Stimulated activated CD4-positive, alpha-beta T cell treated with anti-CD3 and anti-CD28 coated beads, Interleukin-15, amount 100 ng/mL, for 1 hour (primary cell): ENCODE measurements around the gene CEP104.
"Not testable (repeated sequence)": the region's sequence is repeated elsewhere in the genome, so short reads cannot be mapped to it uniquely, and the experiment has no call there.

Experiments used
- DNase-seq, 2 donors: peaks; one replicate each; pipeline ENCODE4 v3.0.0-alpha.2; 2020; ENCODE audit warnings: low read depth in 1 of 2, low spot score in 1 of 2

CEP104 gene

GRCh38 chr1:3828391-3828790 is 28.6 kb downstream of the CEP104 start:
- DNase-seq = no peak

- DNase-seq = no peak
These were observed 29.2 kb downstream of the CEP104 start for GRCh38 chr1:3827813-3828307.

- DNase-seq = no peak
These were observed 31.7 kb downstream of the CEP104 start for GRCh38 chr1:3825356-3825755.

- no peak for DNase-seq
These were observed 32.4 kb downstream of the CEP104 start for GRCh38 chr1:3824650-3825049.

DNA sequence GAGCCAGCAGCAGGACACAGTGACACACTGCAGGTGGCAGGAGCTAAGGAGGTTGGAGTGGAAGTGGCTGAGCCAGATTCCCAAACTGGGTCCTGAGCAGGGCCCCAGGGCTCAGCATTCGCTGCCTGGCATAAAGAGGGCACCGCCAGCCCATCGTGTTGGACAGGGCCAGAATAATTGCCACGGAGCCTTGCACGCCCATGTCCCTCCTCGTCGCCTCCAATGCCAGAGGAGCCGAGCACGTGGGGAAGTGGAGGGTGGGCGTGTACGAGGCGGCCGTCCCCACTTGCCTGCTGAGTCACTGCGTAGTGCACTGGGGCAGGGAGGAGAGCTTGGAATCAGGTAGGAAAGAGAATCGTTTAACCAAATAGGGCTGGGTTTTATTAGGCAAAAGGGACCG is 34.6 kb downstream of the CEP104 start:
- DNase-seq = no peak

GRCh38 chr1:3821908-3822307 is 35.1 kb downstream of the CEP104 start:
- DNase-seq = no peak

- DNase-seq = no peak
These were observed 35.6 kb downstream of the CEP104 start for GRCh38 chr1:3821447-3821846.

DNA sequence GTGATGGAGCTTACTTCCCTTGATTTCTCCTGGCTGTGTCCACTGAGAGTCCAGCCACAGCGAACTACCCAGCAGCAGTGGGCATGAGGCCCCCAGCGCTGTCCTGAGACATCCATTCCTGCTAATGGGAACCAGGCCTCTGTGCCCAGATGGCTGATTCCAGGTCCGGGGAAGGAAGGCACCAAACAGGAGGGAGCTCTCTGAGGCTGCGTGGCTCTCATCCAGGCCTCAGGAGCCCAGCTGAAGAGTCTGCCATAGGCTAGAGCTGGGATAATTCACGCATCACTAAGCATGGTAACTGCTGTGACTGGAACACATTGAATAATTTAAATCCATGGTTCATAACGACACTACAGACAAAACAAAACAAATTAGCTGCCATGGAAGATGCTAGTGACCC is 36.0 kb downstream of the CEP104 start:
- DNase-seq = no peak

- DNase-seq = no peak
These were observed 36.7 kb downstream of the CEP104 start for GRCh38 chr1:3820316-3820715.

DNA sequence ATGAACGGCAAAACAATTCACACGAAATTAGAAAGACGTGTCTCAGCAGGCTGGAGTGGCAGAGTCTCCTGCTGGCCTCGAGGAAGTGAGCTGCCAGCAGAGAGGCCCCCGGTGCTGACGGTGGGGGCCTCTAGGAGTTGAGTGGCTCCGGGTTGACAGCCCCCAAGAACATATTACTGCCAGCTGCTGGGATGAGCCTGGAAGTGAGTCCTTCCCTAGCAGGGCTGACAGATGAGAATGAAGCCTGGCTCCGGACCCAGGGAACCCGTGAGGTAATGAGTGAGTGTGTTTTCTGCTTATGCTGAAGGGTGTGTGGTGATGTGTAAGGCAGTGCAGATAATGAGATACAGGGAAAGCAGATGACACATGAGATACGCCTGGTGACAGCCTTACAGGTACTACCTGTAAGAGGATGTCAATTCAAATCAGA is 37.2 kb downstream of the CEP104 start:
- DNase-seq = no peak

- no peak for DNase-seq
These were observed 39.0 kb downstream of the CEP104 start for GRCh38 chr1:3817821-3818597.

DNA sequence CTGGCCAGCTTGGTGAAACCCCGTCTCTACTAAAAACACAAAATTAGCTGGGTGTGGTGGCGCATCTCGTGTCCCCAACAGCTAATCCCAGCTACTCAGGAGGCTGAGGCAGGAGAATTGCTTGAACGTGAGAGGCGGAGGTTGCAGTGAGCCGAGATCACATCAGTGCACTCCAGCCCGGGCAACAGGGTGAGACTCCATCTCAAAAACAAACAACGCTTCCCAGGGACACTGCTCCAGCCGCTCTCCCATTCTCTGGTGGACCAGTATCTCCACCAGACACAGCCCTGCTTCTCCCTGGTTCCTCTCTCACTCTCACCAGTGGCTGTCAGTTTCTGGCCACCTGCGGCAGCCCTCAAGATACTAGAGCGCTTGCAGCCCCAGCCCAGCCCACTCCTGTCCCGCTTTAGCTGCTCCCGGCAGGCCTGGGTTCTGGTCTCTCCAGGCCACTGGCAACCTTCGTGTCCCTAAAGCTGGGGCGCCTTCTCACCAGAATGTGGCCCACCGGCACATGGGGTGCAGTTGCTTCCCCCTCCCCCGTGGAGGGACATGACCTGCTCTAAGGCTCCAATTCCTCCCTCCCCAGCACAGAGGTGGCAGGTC is 39.8 kb downstream of the CEP104 start:
- no peak for DNase-seq

GRCh38 chr1:3816331-3817137 is 40.5 kb downstream of the CEP104 start:
- DNase-seq = no peak

DNA sequence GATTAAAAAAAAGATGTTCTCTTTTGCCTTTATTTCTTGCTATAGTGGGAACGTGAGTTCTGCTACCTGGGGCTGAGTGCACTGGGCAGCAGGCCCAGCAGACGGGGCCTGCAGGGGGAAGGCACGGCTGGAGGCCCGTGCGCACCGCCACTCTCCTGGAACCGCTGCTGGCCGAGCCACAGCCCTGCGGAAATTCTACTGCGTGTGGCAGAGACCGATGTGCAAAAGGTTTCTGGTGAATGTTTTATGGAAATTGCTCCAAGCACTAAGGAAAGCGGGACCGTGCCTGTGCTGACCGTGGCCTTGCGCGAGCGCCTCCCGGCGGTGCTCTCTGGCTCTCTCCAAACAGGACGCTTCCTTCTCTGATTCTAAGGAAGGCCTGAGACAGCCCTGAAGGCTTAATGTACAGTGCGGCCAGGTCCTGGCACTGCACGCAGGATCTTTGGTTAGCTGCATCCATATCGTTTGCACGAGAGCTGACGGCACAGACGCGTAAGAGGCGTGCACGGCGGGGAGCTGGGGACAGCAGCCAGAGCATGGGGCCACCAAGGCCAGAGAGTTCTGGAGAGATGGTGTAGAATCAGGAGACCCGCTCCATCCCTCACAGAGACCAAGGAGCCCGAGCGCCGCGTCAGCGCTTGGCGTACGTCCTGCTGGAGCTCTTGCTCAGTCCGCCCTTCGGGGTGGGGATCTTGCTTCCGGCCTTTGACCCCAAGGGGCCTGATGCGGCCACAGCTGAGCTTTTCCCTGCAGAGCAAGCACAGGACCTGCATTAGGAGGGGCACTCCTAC is 42.0 kb downstream of the CEP104 start:
- no peak for DNase-seq

GRCh38 chr1:3814065-3814464 is 42.9 kb downstream of the CEP104 start:
- DNase-seq = no peak

DNA sequence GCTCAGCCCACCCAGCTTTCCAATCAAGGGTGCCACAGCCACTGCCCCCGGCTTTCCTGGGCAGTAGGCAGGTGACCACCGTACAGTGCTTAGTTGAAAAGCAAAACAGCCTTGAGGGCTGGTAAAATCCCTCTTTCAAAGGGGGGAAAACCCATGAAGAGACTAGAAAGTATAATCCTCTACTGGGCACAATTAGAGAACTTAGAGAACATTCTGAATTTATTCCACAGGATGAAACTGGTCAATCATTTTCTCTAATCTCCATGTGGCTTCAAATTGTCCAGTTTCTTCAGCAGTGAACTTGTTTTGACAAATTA is 45.5 kb downstream of the CEP104 start:
- DNase-seq = no peak

DNA sequence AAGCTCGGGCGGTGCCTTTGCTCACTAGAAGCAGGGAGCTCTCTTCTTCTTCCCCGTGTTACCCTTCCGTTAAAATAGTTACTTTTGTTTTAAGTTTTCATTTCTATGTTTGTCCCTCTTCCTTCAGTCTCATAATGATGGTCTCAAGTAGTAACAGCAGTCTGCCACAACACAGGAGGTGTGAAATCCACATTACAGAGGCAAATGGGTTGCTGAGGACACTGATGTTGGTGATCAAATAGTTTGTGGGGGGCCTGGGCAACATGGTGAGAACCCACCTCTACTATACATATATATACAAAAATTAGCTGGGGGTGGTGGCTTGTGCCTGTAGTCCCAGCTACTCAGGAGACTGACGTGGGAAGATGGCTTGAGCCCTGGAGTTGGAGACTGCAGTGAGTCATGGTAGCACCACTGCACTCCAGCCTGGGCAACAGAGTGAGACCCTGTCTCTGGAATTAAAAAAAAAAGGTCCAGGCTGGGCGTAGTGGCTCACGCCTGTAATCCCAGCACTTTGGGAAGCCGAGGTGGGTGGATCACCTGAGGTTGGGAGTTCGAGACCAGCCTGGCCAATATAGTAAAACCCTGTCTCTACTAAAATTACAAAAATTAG is 46.8 kb downstream of the CEP104 start:
- DNase-seq = not testable (repeated sequence)

- DNase-seq = no peak
These were observed 47.3 kb downstream of the CEP104 start for GRCh38 chr1:3809680-3810079.

- DNase-seq = no peak
These were observed 49.2 kb downstream of the CEP104 start for GRCh38 chr1:3807769-3808168.

DNA sequence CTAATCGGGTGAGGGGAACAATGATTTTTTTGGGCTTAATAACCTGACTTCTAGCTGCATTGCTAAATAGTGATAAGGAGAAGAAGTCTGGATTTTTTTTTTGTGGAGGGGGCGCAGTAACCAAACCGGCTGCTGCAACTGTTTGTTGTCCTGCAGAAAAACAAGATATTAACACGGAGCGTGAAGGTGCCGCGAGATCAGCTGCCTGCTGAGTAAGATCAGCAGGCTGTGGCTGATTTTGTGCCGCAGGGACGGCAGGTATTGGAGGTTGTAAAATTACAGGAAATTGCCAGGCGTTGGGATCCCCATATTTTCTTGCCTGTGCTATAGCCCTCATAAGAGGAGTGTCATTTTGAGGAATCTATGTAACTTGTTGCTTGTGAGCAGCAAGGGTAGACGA is 52.0 kb downstream of the CEP104 start:
- no peak for DNase-seq

DNA sequence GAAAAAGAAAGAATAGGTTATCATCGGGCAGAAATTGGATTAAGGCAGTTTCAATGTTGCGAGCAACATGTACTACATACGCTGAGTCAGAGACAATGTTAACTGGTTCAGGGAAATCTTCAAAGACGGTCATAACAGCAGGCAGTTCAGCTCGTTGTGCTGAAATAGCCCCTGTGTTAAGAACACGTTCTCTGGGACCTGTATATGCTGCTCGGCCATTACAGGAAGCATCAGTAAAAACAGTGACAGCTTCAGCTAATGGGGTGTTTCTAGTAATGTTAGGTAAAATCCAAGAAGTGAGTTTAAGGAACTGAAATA is 52.4 kb downstream of the CEP104 start:
- DNase-seq = not testable (repeated sequence)
